ENCODE results near the gene PSMC6. TPM values are rescaled to one million over a fixed set of nuclear protein-coding genes. Genes with fewer than 3 reads are reported as not detected.

PSMC6 gene
- total RNA-seq, 2 experiments from 2014 or later, result 85.4 to 98.3 TPM

DNA sequence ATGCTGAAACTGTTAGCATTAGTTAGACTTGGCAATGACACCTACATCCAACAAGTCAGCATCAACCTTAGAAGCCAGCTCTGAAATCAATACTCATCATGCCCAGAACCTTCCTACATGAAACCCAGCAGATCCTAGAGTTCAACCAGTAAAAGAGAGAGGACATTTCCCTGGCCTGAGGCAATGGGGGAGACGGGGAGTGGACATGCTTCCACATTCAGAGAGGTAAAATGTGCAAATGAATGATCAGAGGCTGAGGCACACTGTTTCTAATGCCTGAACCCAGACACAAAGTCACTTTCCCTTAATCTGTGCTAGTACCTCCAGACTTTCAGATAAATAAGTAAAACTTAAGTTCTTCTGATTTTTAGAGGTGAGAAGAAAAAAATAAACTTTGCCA, 46.2 kb upstream of the PSMC6 start:
- no peak for TF ChIP-seq CTCF (conservative IDR thresholded peaks at IDR 0.05; ENCODE audit: low read length)
- no peak for TF ChIP-seq EZH2phosphoT487 (IDR thresholded peaks at IDR 0.05; ENCODE audit: borderline replicate concordance, low read depth, low read length)
- H4K20me1 ChIP-seq (ENCODE audit: insufficient read depth, low read length), result no peaks in the 10 kb centered on the region
- no peaks in the 10 kb centered on the region for H3K9me3 ChIP-seq (ENCODE audit: low read length)
- CTCF ChIA-PET (ENCODE audit: unreplicated experiment), result no interaction called here
- no peaks in the 10 kb centered on the region for H3K4me1 ChIP-seq (ENCODE audit: insufficient read depth, low read length, poor library complexity, severe bottlenecking)
- no peaks in the 10 kb centered on the region for H3K79me2 ChIP-seq (ENCODE audit: insufficient read depth, low read depth, low read length)
- H3K36me3 ChIP-seq (ENCODE audit: insufficient read depth, low read length), result peaks cover 71% of the 10 kb centered on the region
- no peak overlapping the region for H3K4me3 ChIP-seq (ENCODE audit: low read depth, low read length, poor library complexity, severe bottlenecking)
- no peaks in the 10 kb centered on the region for H3K9me2 ChIP-seq (ENCODE audit: insufficient read depth, low read length)
- no peak overlapping the region for H2AFZ ChIP-seq (ENCODE audit: low read length)
- POLR2A ChIA-PET, result interaction anchor here (0.6 to 0.8 kb wide), 3 partner anchors 10 to 151 kb away, joined by 3 read pairs; no protein-coding TSS in a partner anchor
- no peak for DNase-seq (ENCODE audit: low spot score)
- BruUV-seq (replicated peaks), result no TSS peak
- no peak overlapping the region for H3K4me2 ChIP-seq (ENCODE audit: low read length)
- no peak overlapping the region for H3K27ac ChIP-seq (ENCODE audit: low read depth, low read length, poor library complexity, severe bottlenecking)
- intact Hi-C loops (cut with micrococcal nuclease; ENCODE audit: unreplicated experiment), result no loop called here

DNA sequence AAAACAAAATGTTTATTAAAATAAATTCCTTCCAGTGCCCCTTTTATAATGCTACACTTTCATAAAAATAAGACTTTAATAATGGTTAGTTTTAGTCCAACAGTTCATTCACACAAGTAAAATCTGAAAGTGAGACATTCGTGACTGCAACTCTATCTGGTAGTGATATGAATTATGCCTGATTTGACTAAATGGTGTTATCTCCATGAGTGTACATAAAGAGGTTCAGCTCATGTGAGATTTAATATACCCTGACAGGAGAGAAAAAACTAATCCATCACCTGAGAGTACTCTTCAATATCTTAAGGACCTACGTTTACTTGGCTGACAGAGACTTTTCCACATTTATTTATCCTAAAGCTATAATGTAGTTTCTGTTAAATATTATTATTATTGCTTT, 45.7 kb upstream of the PSMC6 start:
- Histone ChIP-seq H4K20me1 (ENCODE audit: insufficient read depth, low read length) (no peaks in the 10 kb centered on the region), H3K9me2 (ENCODE audit: insufficient read depth, low read length) (no peaks in the 10 kb centered on the region), H3K9me3 (ENCODE audit: low read length) (no peaks in the 10 kb centered on the region), H3K36me3 (ENCODE audit: insufficient read depth, low read length) (peaks cover 73% of the 10 kb centered on the region), H3K4me2 (ENCODE audit: low read length) (no peak overlapping the region), H3K4me1 (ENCODE audit: insufficient read depth, low read length, poor library complexity, severe bottlenecking) (no peaks in the 10 kb centered on the region), H3K4me3 (ENCODE audit: low read depth, low read length, poor library complexity, severe bottlenecking) (no peak overlapping the region), H3K79me2 (ENCODE audit: insufficient read depth, low read depth, low read length) (no peaks in the 10 kb centered on the region), H2AFZ (ENCODE audit: low read length) (no peak overlapping the region), H3K27ac (ENCODE audit: low read depth, low read length, poor library complexity, severe bottlenecking) (no peak overlapping the region)
- CTCF ChIA-PET (ENCODE audit: unreplicated experiment), result no interaction called here
- TF ChIP-seq CTCF (conservative IDR thresholded peaks at IDR 0.05; ENCODE audit: low read length) (no peak), EZH2phosphoT487 (IDR thresholded peaks at IDR 0.05; ENCODE audit: borderline replicate concordance, low read depth, low read length) (no peak)
- no peak for DNase-seq (ENCODE audit: low spot score)
- intact Hi-C loops (cut with micrococcal nuclease; ENCODE audit: unreplicated experiment), result no loop called here
- POLR2A ChIA-PET, result interaction anchor here (0.6 kb wide), 2 partner anchors 62 to 175 kb away, joined by 3 read pairs; no protein-coding TSS in a partner anchor
- no TSS peak for BruUV-seq (replicated peaks)

GRCh38 chr14:52663850-52664249, 43.1 kb upstream of the PSMC6 start:
- Histone ChIP-seq H3K9me3 (ENCODE audit: low read length) (no peaks in the 10 kb centered on the region), H3K36me3 (ENCODE audit: insufficient read depth, low read length) (peaks cover 65% of the 10 kb centered on the region), H3K4me3 (ENCODE audit: low read depth, low read length, poor library complexity, severe bottlenecking) (no peak overlapping the region), H3K9me2 (ENCODE audit: insufficient read depth, low read length) (no peaks in the 10 kb centered on the region), H3K4me2 (ENCODE audit: low read length) (no peak overlapping the region), H3K4me1 (ENCODE audit: insufficient read depth, low read length, poor library complexity, severe bottlenecking) (no peaks in the 10 kb centered on the region), H3K27ac (ENCODE audit: low read depth, low read length, poor library complexity, severe bottlenecking) (no peak overlapping the region), H4K20me1 (ENCODE audit: insufficient read depth, low read length) (no peaks in the 10 kb centered on the region), H3K79me2 (ENCODE audit: insufficient read depth, low read depth, low read length) (no peaks in the 10 kb centered on the region), H2AFZ (ENCODE audit: low read length) (no peak overlapping the region)
- ChIA-PET CTCF (ENCODE audit: unreplicated experiment) (no interaction called here), POLR2A (no interaction called here)
- TF ChIP-seq CTCF (conservative IDR thresholded peaks at IDR 0.05; ENCODE audit: low read length) (no peak), EZH2phosphoT487 (IDR thresholded peaks at IDR 0.05; ENCODE audit: borderline replicate concordance, low read depth, low read length) (no peak)
- DNase-seq (ENCODE audit: low spot score), result no peak
- BruUV-seq (replicated peaks), result no TSS peak
- intact Hi-C loops (cut with micrococcal nuclease; ENCODE audit: unreplicated experiment), result no loop called here
